Measurements from ENCODE around the gene ATP6V0C.

ATP6V0C gene

GRCh38 chr16:2467528-2468232 is 46.1 kb upstream of the ATP6V0C start:
- Histone ChIP-seq H3K27me3 (ENCODE audit: insufficient read depth, low read length) (peaks cover 43% of the 10 kb centered on the region), H3K14ac (ENCODE audit: low read length) (peak overlapping the region; percentile 77), H3K4me3 (ENCODE audit: low read depth, low read length) (peak overlapping the region; percentile 29), H3K18ac (ENCODE audit: low read length) (peak overlapping the region; percentile 75), H3K79me2 (ENCODE audit: control insufficient read depth, insufficient read depth, low read length, poor library complexity) (peaks cover 3% of the 10 kb centered on the region), H3K9me3 (ENCODE audit: insufficient read depth, low read depth, low read length) (peaks cover 3% of the 10 kb centered on the region), H2BK5ac (ENCODE audit: low read depth, low read length, poor library complexity) (no peak overlapping the region), H2AK5ac (ENCODE audit: low read length) (no peak overlapping the region), H3K4me1 (ENCODE audit: control insufficient read depth in 1 of 2, insufficient read depth in 2 of 2, low read length in 2 of 2) (peaks cover 16 to 25% of the 10 kb centered on the region in 2 experiments), H2BK12ac (ENCODE audit: low read length) (no peak overlapping the region), H3K23ac (ENCODE audit: low read length) (no peak overlapping the region), H3K36me3 (ENCODE audit: control insufficient read depth in 1 of 2, insufficient read depth in 2 of 2, low read length in 2 of 2) (peaks cover 2 to 5% of the 10 kb centered on the region in 2 experiments), H4K8ac (ENCODE audit: low read depth, low read length) (peak overlapping the region; percentile 83), H3K4ac (ENCODE audit: low read depth, low read length) (no peak overlapping the region), H4K91ac (ENCODE audit: low read depth, low read length) (peak overlapping the region; percentile 33), H2BK120ac (ENCODE audit: insufficient read depth, low read length, poor library complexity) (peak overlapping the region; percentile 8), H2AFZ (ENCODE audit: insufficient read depth, low read length, poor library complexity) (peak overlapping the region; percentile 32), H3K79me1 (ENCODE audit: low read length) (peaks cover 3% of the 10 kb centered on the region), H4K12ac (ENCODE audit: low read depth, low read length) (peak overlapping the region; percentile 51), H3K4me2 (ENCODE audit: low read length) (peak overlapping the region; percentile 57), H3K9ac (ENCODE audit: low read length) (peak overlapping the region; percentile 29), H3K27ac (ENCODE audit: low read depth, low read length) (no peak overlapping the region)
- peak in 1 of 2 donors; percentile 68 for DNase-seq
- no CpG with 5 or more reads among the region's 80 CpGs for WGBS (ENCODE audit: extremely low coverage, insufficient coverage, insufficient read length)

- Histone ChIP-seq H3K4me1 (ENCODE audit: control insufficient read depth in 1 of 2, insufficient read depth in 2 of 2, low read length in 2 of 2) (peaks cover 16 to 26% of the 10 kb centered on the region in 2 experiments), H3K4me3 (ENCODE audit: low read depth, low read length) (peak overlapping the region; percentile 29), H3K9me3 (ENCODE audit: insufficient read depth, low read depth, low read length) (peaks cover 6% of the 10 kb centered on the region), H2AFZ (ENCODE audit: insufficient read depth, low read length, poor library complexity) (peak overlapping the region; percentile 32), H4K91ac (ENCODE audit: low read depth, low read length) (peak overlapping the region; percentile 33), H3K4me2 (ENCODE audit: low read length) (peak overlapping the region; percentile 57), H3K18ac (ENCODE audit: low read length) (peak overlapping the region; percentile 75), H4K12ac (ENCODE audit: low read depth, low read length) (peak overlapping the region; percentile 51), H3K36me3 (ENCODE audit: control insufficient read depth in 1 of 2, insufficient read depth in 2 of 2, low read length in 2 of 2) (peaks cover 2 to 4% of the 10 kb centered on the region in 2 experiments), H3K79me2 (ENCODE audit: control insufficient read depth, insufficient read depth, low read length, poor library complexity) (peaks cover 3% of the 10 kb centered on the region), H3K14ac (ENCODE audit: low read length) (no peak overlapping the region), H2BK12ac (ENCODE audit: low read length) (no peak overlapping the region), H2AK5ac (ENCODE audit: low read length) (no peak overlapping the region), H4K8ac (ENCODE audit: low read depth, low read length) (peak overlapping the region; percentile 83), H3K9ac (ENCODE audit: low read length) (no peak overlapping the region), H2BK120ac (ENCODE audit: insufficient read depth, low read length, poor library complexity) (peak overlapping the region; percentile 8), H3K27ac (ENCODE audit: low read depth, low read length) (no peak overlapping the region), H3K23ac (ENCODE audit: low read length) (no peak overlapping the region), H3K27me3 (ENCODE audit: insufficient read depth, low read length) (peaks cover 49% of the 10 kb centered on the region), H3K79me1 (ENCODE audit: low read length) (peaks cover 3% of the 10 kb centered on the region), H2BK5ac (ENCODE audit: low read depth, low read length, poor library complexity) (no peak overlapping the region), H3K4ac (ENCODE audit: low read depth, low read length) (no peak overlapping the region)
- DNase-seq, result peak in 1 of 2 donors; percentile 43
- WGBS (ENCODE audit: extremely low coverage, insufficient coverage, insufficient read length), result no CpG with 5 or more reads among the region's 38 CpGs
Measured at GRCh38 chr16:2468233-2468724, 45.5 kb upstream of the ATP6V0C start.

DNA sequence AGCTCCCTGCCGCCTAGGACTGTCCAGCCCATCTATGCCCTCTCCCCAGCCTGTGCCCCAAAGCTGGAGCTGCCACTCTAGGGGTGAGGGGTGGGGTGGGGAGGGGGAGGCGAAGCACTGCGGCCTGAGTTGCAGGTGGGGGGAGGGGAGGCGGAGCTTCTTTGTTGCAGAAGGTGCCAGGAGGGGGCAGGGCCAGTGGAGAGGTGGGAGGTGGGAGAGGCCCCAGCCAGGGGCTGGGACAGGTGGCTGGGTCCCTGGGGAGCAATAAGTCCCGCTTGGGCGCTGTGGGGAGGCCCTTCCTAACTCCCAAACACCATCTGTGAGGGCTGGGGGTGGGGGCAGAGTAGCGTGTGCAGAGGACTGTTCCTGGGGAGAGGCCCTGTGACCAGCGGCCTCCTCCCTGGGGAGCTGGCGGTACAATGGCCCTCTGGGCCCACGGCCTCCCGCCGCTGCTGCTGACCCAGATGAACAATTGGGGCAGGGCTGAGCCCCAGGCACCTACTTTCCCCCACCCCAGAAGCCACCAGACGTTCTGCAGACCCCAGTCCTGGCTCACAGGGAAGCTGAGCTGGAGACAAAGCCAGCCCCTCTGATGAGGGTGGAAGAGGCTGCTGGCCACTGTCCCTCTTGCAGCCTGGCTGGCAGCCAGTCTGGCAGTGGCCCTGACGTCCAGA is 44.9 kb upstream of the ATP6V0C start:
- H3K79me2 ChIP-seq (ENCODE audit: control insufficient read depth, insufficient read depth, low read length, poor library complexity), result peaks cover 3% of the 10 kb centered on the region
- no peak overlapping the region for H3K4me3 ChIP-seq (ENCODE audit: low read depth, low read length)
- H2BK120ac ChIP-seq (ENCODE audit: insufficient read depth, low read length, poor library complexity), result no peak overlapping the region
- H3K9me3 ChIP-seq (ENCODE audit: insufficient read depth, low read depth, low read length), result peaks cover 6% of the 10 kb centered on the region
- H3K9ac ChIP-seq (ENCODE audit: low read length), result no peak overlapping the region
- no peak overlapping the region for H3K23ac ChIP-seq (ENCODE audit: low read length)
- H3K36me3 ChIP-seq (ENCODE audit: control insufficient read depth in 1 of 2, insufficient read depth in 2 of 2, low read length in 2 of 2), result peaks cover 1 to 4% of the 10 kb centered on the region in 2 experiments
- H3K18ac ChIP-seq (ENCODE audit: low read length), result no peak overlapping the region
- peaks cover 53% of the 10 kb centered on the region for H3K27me3 ChIP-seq (ENCODE audit: insufficient read depth, low read length)
- peaks cover 21 to 30% of the 10 kb centered on the region in 2 experiments for H3K4me1 ChIP-seq (ENCODE audit: control insufficient read depth in 1 of 2, insufficient read depth in 2 of 2, low read length in 2 of 2)
- H2AFZ ChIP-seq (ENCODE audit: insufficient read depth, low read length, poor library complexity), result no peak overlapping the region
- DNase-seq, result no peak
- H3K27ac ChIP-seq (ENCODE audit: low read depth, low read length), result no peak overlapping the region
- no peak overlapping the region for H2BK12ac ChIP-seq (ENCODE audit: low read length)
- WGBS (ENCODE audit: extremely low coverage, insufficient coverage, insufficient read length), result no CpG with 5 or more reads among the region's 14 CpGs
- H3K14ac ChIP-seq (ENCODE audit: low read length), result no peak overlapping the region
- H3K4me2 ChIP-seq (ENCODE audit: low read length), result peak overlapping the region; percentile 57
- H3K79me1 ChIP-seq (ENCODE audit: low read length), result peaks cover 3% of the 10 kb centered on the region
- no peak overlapping the region for H3K4ac ChIP-seq (ENCODE audit: low read depth, low read length)
- no peak overlapping the region for H4K91ac ChIP-seq (ENCODE audit: low read depth, low read length)
- no peak overlapping the region for H4K12ac ChIP-seq (ENCODE audit: low read depth, low read length)
- no peak overlapping the region for H2AK5ac ChIP-seq (ENCODE audit: low read length)
- no peak overlapping the region for H4K8ac ChIP-seq (ENCODE audit: low read depth, low read length)
- H2BK5ac ChIP-seq (ENCODE audit: low read depth, low read length, poor library complexity), result no peak overlapping the region

- DNase-seq, result no peak
- H3K9me3 ChIP-seq (ENCODE audit: insufficient read depth, low read depth, low read length), result peaks cover 7% of the 10 kb centered on the region
- no peak overlapping the region for H3K4me3 ChIP-seq (ENCODE audit: low read depth, low read length)
- no peak overlapping the region for H2BK120ac ChIP-seq (ENCODE audit: insufficient read depth, low read length, poor library complexity)
- no peak overlapping the region for H3K27ac ChIP-seq (ENCODE audit: low read depth, low read length)
- no peak overlapping the region for H2AK5ac ChIP-seq (ENCODE audit: low read length)
- no peak overlapping the region for H3K4me2 ChIP-seq (ENCODE audit: low read length)
- no peak overlapping the region for H4K8ac ChIP-seq (ENCODE audit: low read depth, low read length)
- H3K14ac ChIP-seq (ENCODE audit: low read length), result no peak overlapping the region
- peaks cover 6% of the 10 kb centered on the region for H3K79me2 ChIP-seq (ENCODE audit: control insufficient read depth, insufficient read depth, low read length, poor library complexity)
- H3K23ac ChIP-seq (ENCODE audit: low read length), result no peak overlapping the region
- H3K9ac ChIP-seq (ENCODE audit: low read length), result no peak overlapping the region
- no peak overlapping the region for H3K18ac ChIP-seq (ENCODE audit: low read length)
- WGBS (ENCODE audit: extremely low coverage, insufficient coverage, insufficient read length), result no CpG with 5 or more reads among the region's 16 CpGs
- peaks cover 27 to 35% of the 10 kb centered on the region in 2 experiments for H3K4me1 ChIP-seq (ENCODE audit: control insufficient read depth in 1 of 2, insufficient read depth in 2 of 2, low read length in 2 of 2)
- H3K79me1 ChIP-seq (ENCODE audit: low read length), result peaks cover 7% of the 10 kb centered on the region
- no peak overlapping the region for H2BK5ac ChIP-seq (ENCODE audit: low read depth, low read length, poor library complexity)
- H4K12ac ChIP-seq (ENCODE audit: low read depth, low read length), result no peak overlapping the region
- no peaks in the 10 kb centered on the region for H3K36me3 ChIP-seq (ENCODE audit: control insufficient read depth in 1 of 2, insufficient read depth in 2 of 2, low read length in 2 of 2)
- H2BK12ac ChIP-seq (ENCODE audit: low read length), result no peak overlapping the region
- H3K27me3 ChIP-seq (ENCODE audit: insufficient read depth, low read length), result peaks cover 58% of the 10 kb centered on the region
- no peak overlapping the region for H2AFZ ChIP-seq (ENCODE audit: insufficient read depth, low read length, poor library complexity)
- H3K4ac ChIP-seq (ENCODE audit: low read depth, low read length), result no peak overlapping the region
- H4K91ac ChIP-seq (ENCODE audit: low read depth, low read length), result no peak overlapping the region
Measured at GRCh38 chr16:2469399-2470233, 44.1 kb upstream of the ATP6V0C start.

Data from trophoblast cell (in vitro differentiated cells and primary cell).